GM20000 (cell line): ENCODE results near the gene KDELR3.

ENCODE experiments used
- DNase-seq: peaks from one replicate; pipeline ENCODE4 v3.0.0; 2012; ENCODE audit warnings: low spot score
- CTCF ChIP-seq: IDR thresholded peaks from 2 replicates; pipeline ENCODE4 v1.5.1; 2012; ENCODE audit warnings: mild to moderate bottlenecking, control low read depth; ENCODE audit errors: extremely low read depth, missing control alignments

KDELR3 gene

DNA sequence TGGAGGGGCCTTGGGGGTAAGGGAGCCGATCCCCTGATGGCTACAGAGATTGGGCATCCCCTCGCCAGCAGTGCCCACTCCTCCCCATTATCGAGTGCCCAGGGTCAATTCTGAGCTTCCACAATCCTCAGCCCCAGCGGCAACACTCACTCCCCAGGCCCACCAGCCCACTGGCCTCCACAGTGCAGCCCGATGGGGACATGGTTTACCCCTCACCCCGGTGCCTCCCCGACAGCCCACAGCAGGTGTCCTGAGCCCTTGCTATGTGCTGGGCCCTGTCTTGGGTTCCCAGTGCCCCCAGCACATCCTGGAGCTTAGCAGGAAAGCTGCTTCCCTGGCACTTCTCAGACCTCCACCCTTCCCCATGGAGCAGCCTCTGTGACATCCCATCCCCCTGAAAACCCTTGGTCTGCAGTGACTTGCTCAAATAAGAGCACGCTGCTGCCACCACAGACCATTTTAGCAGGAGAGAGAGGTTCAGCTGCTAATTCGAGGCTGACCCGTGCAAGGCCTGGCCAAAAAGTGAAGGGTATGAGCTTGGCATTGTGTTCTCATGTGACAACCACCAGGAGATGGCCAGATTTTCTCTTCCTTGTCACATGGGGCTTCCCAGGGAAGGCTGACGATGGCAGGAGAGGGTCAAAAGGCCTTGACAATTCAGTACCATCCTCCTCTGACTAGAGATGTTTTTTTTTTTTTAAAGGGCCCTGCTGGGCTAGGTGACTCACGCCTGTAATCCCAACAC, 36.5 kb upstream of the KDELR3 start:
- TF ChIP-seq CTCF: no peak

GRCh38 chr22:38432264-38432663, 35.6 kb upstream of the KDELR3 start:
- TF ChIP-seq CTCF: no peak
- DNase-seq: no peak

More for the DNA sequence above, 36.5 kb upstream of the KDELR3 start:
- no peak for DNase-seq

DNA sequence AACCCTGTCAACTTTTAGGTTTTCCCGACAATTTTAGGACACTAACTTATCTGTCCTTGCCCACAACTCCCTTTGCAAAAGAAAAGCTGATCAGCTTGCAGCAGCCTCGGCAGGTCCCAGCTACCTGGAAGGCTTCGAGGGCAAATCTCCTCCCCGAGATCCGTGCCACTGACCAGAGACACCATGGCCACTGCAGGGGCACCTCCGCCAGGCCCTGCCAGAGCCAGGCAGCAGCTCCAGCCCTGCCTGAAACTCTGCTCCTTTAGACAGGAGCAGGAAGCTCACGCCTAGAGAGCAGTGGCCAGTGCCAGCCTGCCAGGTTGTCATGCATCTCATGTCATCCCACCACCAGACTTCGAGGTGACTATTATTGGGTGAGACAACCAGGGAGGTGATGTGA, 34.0 kb upstream of the KDELR3 start:
- TF ChIP-seq CTCF: no peak
- DNase-seq: no peak

DNA sequence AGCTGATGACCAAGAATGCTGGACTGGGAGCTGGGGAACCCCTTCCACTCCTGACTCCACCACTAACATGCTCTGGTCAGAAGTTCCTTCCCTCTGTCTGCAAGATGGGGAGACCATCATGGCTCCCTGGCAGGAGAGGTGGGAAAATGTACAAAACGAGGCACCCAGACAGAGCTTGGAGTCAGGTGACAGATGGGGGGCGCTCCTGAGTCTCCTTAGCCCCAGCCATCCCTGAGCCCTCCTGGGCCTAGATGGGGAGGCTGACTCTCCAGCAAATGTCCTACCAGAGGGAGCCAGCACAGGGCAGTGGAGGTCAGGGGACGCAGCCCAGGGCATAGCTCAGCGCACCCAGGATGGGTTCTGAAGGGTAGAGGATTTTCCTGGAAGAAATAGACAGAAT, 32.9 kb upstream of the KDELR3 start:
- peak; percentile 11 for TF ChIP-seq CTCF
- no peak for DNase-seq

- TF ChIP-seq CTCF: no peak
- no peak for DNase-seq
Measured at GRCh38 chr22:38435965-38436364, 31.9 kb upstream of the KDELR3 start.

GRCh38 chr22:38436629-38437395, 31.1 kb upstream of the KDELR3 start:
- no peak for TF ChIP-seq CTCF
- no peak for DNase-seq

- DNase-seq: no peak
- no peak for TF ChIP-seq CTCF
Measured at GRCh38 chr22:38437416-38437815, 30.5 kb upstream of the KDELR3 start.
